ENCODE results near the gene LMF1.

GRCh38 chr16:971981-972315, 1.2 kb upstream of the LMF1 start:
- TF ChIP-seq CTCF (conservative IDR thresholded peaks at IDR 0.05; ENCODE audit: low read length), result no peak
- TF ChIP-seq EZH2phosphoT487 (IDR thresholded peaks at IDR 0.05; ENCODE audit: borderline replicate concordance, low read depth, low read length), result no peak

Measured in OCI-LY7 (cell line).